ENCODE results near the gene HSD17B8. TPM values are rescaled to one million over a fixed set of nuclear protein-coding genes. Genes with fewer than 3 reads are reported as not detected.
A peak's percentile ranks its signal among the peaks of the same experiment; 100 is the strongest.

The HSD17B8 gene
- total RNA-seq, 2 donors from 2014 or later, result 5.7 to 6.8 TPM

GRCh38 chr6:33174784-33175183 lies 29.7 kb upstream of the HSD17B8 start:
- H3K36me3 ChIP-seq (ENCODE audit: control insufficient read depth, insufficient read depth, low read length), result no peaks in the 10 kb centered on the region
- H3K27me3 ChIP-seq (ENCODE audit: control insufficient read depth, insufficient read depth, low read length, poor library complexity, severe bottlenecking), result peaks cover 12% of the 10 kb centered on the region
- H3K4me3 ChIP-seq (ENCODE audit: low read length), result no peak overlapping the region
- no peaks in the 10 kb centered on the region for H3K4me1 ChIP-seq (ENCODE audit: control insufficient read depth, insufficient read depth, low read length)
- no peaks in the 10 kb centered on the region for H3K9me3 ChIP-seq (ENCODE audit: control insufficient read depth, low read length)
- no peaks in the 10 kb centered on the region for H3K9me3 Mint-ChIP-seq
- no peaks in the 10 kb centered on the region for H3K4me1 Mint-ChIP-seq
- DNase-seq, result peak; percentile 31
- no peaks in the 10 kb centered on the region for H3K36me3 Mint-ChIP-seq (ENCODE audit: low read depth)
- no peak overlapping the region for H3K27ac ChIP-seq (ENCODE audit: low read depth, low read length)
- no peak overlapping the region for H3K9ac ChIP-seq (ENCODE audit: extremely low read depth, low read length, poor library complexity, severe bottlenecking)
- no peak overlapping the region for H3K4me3 Mint-ChIP-seq
- WGBS, 2 experiments (ENCODE audit: insufficient coverage in 1 of 2, insufficient read length in 1 of 2), result 90% methylated on average over 1 to 4 of the region's 4 CpGs
- no peak for TF ChIP-seq CTCF (conservative IDR thresholded peaks at IDR 0.05)
- no peak overlapping the region for H3K27ac Mint-ChIP-seq
- peaks cover 28% of the 10 kb centered on the region for H3K27me3 Mint-ChIP-seq (ENCODE audit: insufficient read depth)

GRCh38 chr6:33175436-33176069 lies 28.9 kb upstream of the HSD17B8 start:
- no peaks in the 10 kb centered on the region for H3K36me3 Mint-ChIP-seq (ENCODE audit: low read depth)
- no peaks in the 10 kb centered on the region for H3K9me3 Mint-ChIP-seq
- peaks cover 32% of the 10 kb centered on the region for H3K27me3 Mint-ChIP-seq (ENCODE audit: insufficient read depth)
- H3K27ac ChIP-seq (ENCODE audit: low read depth, low read length), result no peak overlapping the region
- no peaks in the 10 kb centered on the region for H3K36me3 ChIP-seq (ENCODE audit: control insufficient read depth, insufficient read depth, low read length)
- H3K9ac ChIP-seq (ENCODE audit: extremely low read depth, low read length, poor library complexity, severe bottlenecking), result no peak overlapping the region
- 81 to 89% methylated on average over 6 to 10 of the region's 10 CpGs for WGBS, 2 experiments (ENCODE audit: insufficient coverage in 1 of 2, insufficient read length in 1 of 2)
- H3K4me3 ChIP-seq (ENCODE audit: low read length), result no peak overlapping the region
- no peaks in the 10 kb centered on the region for H3K4me1 ChIP-seq (ENCODE audit: control insufficient read depth, insufficient read depth, low read length)
- TF ChIP-seq CTCF (conservative IDR thresholded peaks at IDR 0.05), result peak; percentile 56
- DNase-seq, result no peak
- peaks cover 12% of the 10 kb centered on the region for H3K27me3 ChIP-seq (ENCODE audit: control insufficient read depth, insufficient read depth, low read length, poor library complexity, severe bottlenecking)
- peak overlapping the region; percentile 26 for H3K27ac Mint-ChIP-seq
- H3K4me1 Mint-ChIP-seq, result no peaks in the 10 kb centered on the region
- H3K4me3 Mint-ChIP-seq, result no peak overlapping the region
- H3K9me3 ChIP-seq (ENCODE audit: control insufficient read depth, low read length), result no peaks in the 10 kb centered on the region

GRCh38 chr6:33176906-33177305 lies 27.5 kb upstream of the HSD17B8 start:
- Mint-ChIP-seq H3K27ac (no peak overlapping the region), H3K4me3 (no peak overlapping the region), H3K36me3 (ENCODE audit: low read depth) (no peaks in the 10 kb centered on the region), H3K9me3 (no peaks in the 10 kb centered on the region), H3K4me1 (no peaks in the 10 kb centered on the region), H3K27me3 (ENCODE audit: insufficient read depth) (peaks cover 37% of the 10 kb centered on the region)
- no peaks in the 10 kb centered on the region for H3K4me1 ChIP-seq (ENCODE audit: control insufficient read depth, insufficient read depth, low read length)
- no peak overlapping the region for H3K9ac ChIP-seq (ENCODE audit: extremely low read depth, low read length, poor library complexity, severe bottlenecking)
- H3K4me3 ChIP-seq (ENCODE audit: low read length), result no peak overlapping the region
- 83 to 91% methylated on average over 4 to 7 of the region's 7 CpGs for WGBS, 2 experiments (ENCODE audit: insufficient coverage in 1 of 2, insufficient read length in 1 of 2)
- DNase-seq, result no peak
- no peaks in the 10 kb centered on the region for H3K36me3 ChIP-seq (ENCODE audit: control insufficient read depth, insufficient read depth, low read length)
- H3K27ac ChIP-seq (ENCODE audit: low read depth, low read length), result no peak overlapping the region
- no peak for TF ChIP-seq CTCF (conservative IDR thresholded peaks at IDR 0.05)
- peaks cover 12% of the 10 kb centered on the region for H3K27me3 ChIP-seq (ENCODE audit: control insufficient read depth, insufficient read depth, low read length, poor library complexity, severe bottlenecking)
- H3K9me3 ChIP-seq (ENCODE audit: control insufficient read depth, low read length), result no peaks in the 10 kb centered on the region
